GM19240 (cell line): ENCODE results near the gene GPR155.
"Not testable (repeated sequence)": the region's sequence is repeated elsewhere in the genome, so short reads cannot be mapped to it uniquely, and the experiment has no call there.

Experiments
- DNase-seq: peaks from one replicate; pipeline ENCODE4 v3.0.0; 2011; ENCODE audit warnings: low spot score; ENCODE audit not compliant: insufficient read length

The GPR155 gene

GRCh38 chr2:174491947-174492346 is 5.1 kb upstream of the GPR155 start:
- no peak for DNase-seq

- no peak for DNase-seq
Measured at GRCh38 chr2:174490051-174490450, 3.2 kb upstream of the GPR155 start.

- DNase-seq = not testable (repeated sequence)
Measured at GRCh38 chr2:174489520-174489919, 2.7 kb upstream of the GPR155 start.

- DNase-seq = no peak
Measured at GRCh38 chr2:174487820-174488162, 962 bp upstream of the GPR155 start.

GRCh38 chr2:174487108-174487819 is 435 bp upstream of the GPR155 start:
- peak; percentile 66 for DNase-seq

- DNase-seq = no peak
Measured at GRCh38 chr2:174485788-174486562, 854 bp downstream of the GPR155 start.

- not testable (repeated sequence) for DNase-seq
Measured at GRCh38 chr2:174485045-174485444, 1.8 kb downstream of the GPR155 start.

GRCh38 chr2:174484573-174484972 is 2.3 kb downstream of the GPR155 start:
- DNase-seq = no peak

- no peak for DNase-seq
Measured at GRCh38 chr2:174482854-174483253, 4.0 kb downstream of the GPR155 start.

- no peak for DNase-seq
Measured at GRCh38 chr2:174477759-174478158, 9.1 kb downstream of the GPR155 start.

GRCh38 chr2:174473796-174474195 is 13.0 kb downstream of the GPR155 start:
- DNase-seq = no peak

GRCh38 chr2:174465327-174465726 is 21.5 kb downstream of the GPR155 start:
- no peak for DNase-seq

- no peak for DNase-seq
Measured at GRCh38 chr2:174461221-174461620, 25.6 kb downstream of the GPR155 start.

- DNase-seq = no peak
Measured at GRCh38 chr2:174454566-174454965, 32.3 kb downstream of the GPR155 start.

- DNase-seq = no peak
Measured at GRCh38 chr2:174450021-174450816, 36.6 kb downstream of the GPR155 start.

GRCh38 chr2:174449033-174449432 is 37.8 kb downstream of the GPR155 start:
- DNase-seq = no peak

- no peak for DNase-seq
Measured at GRCh38 chr2:174446531-174446930, 40.3 kb downstream of the GPR155 start.

- DNase-seq = no peak
Measured at GRCh38 chr2:174445248-174445647, 41.6 kb downstream of the GPR155 start.

GRCh38 chr2:174444761-174445160 is 42.1 kb downstream of the GPR155 start:
- DNase-seq = no peak

- DNase-seq = no peak
Measured at GRCh38 chr2:174442546-174443510, 44.0 kb downstream of the GPR155 start.

- no peak for DNase-seq
Measured at GRCh38 chr2:174439950-174440349, 46.9 kb downstream of the GPR155 start.
